H9 (cell line): ENCODE measurements around the gene CCSER1. TPM values are rescaled to one million over a fixed set of nuclear protein-coding genes. Genes with fewer than 3 reads are reported as not detected.

Experiments used
- DNase-seq: peaks from one replicate; pipeline ENCODE4 v3.0.0-alpha.2; 2017
- H2AFZ ChIP-seq: one replicate; pipeline ENCODE4 v1.6.1; 2013; ENCODE audit warnings: mild to moderate bottlenecking, low read length, control low read depth, moderate library complexity
- H2AK5ac ChIP-seq: 2 replicates; pipeline ENCODE4 v1.6.1; 2013; ENCODE audit warnings: low read length, control low read depth, mixed read lengths; ENCODE audit not compliant: insufficient read length
- H2BK120ac ChIP-seq: one replicate; pipeline ENCODE4 v1.6.1; 2013; ENCODE audit warnings: low read depth, mild to moderate bottlenecking, low read length, control low read depth, inconsistent platforms; ENCODE audit not compliant: poor library complexity, severe bottlenecking
- H2BK12ac ChIP-seq: 2 replicates; pipeline ENCODE4 v1.6.1; 2013; ENCODE audit warnings: low read length, control low read depth, mixed read lengths, low read depth; ENCODE audit not compliant: insufficient read length
- H2BK15ac ChIP-seq: 2 replicates; pipeline ENCODE4 v1.6.1; 2013; ENCODE audit warnings: low read depth, low read length, control low read depth
- H2BK20ac ChIP-seq: one replicate; pipeline ENCODE4 v1.6.1; 2013; ENCODE audit warnings: low read depth, mild to moderate bottlenecking, low read length, control low read depth, inconsistent platforms; ENCODE audit not compliant: poor library complexity, severe bottlenecking
- H2BK5ac ChIP-seq: 2 replicates; pipeline ENCODE4 v1.6.1; 2013; ENCODE audit warnings: low read length, control low read depth, mixed read lengths; ENCODE audit not compliant: insufficient read length
- H3K14ac ChIP-seq: 2 replicates; pipeline ENCODE4 v1.6.1; 2013; ENCODE audit warnings: low read length, control low read depth; ENCODE audit not compliant: insufficient read depth
- H3K18ac ChIP-seq: 2 replicates; pipeline ENCODE4 v1.6.1; 2013; ENCODE audit warnings: low read depth, mild to moderate bottlenecking, mixed read lengths, low read length, control low read depth; ENCODE audit not compliant: insufficient read length
- H3K23ac ChIP-seq: 2 replicates; pipeline ENCODE4 v1.6.1; 2013; ENCODE audit warnings: low read length, control low read depth, mixed read lengths, low read depth; ENCODE audit not compliant: insufficient read length
- H3K23me2 ChIP-seq: 2 replicates; pipeline ENCODE4 v1.6.1; 2013; ENCODE audit warnings: low read depth, mild to moderate bottlenecking, mixed read lengths, low read length, control low read depth; ENCODE audit not compliant: insufficient read length, poor library complexity, severe bottlenecking
- H3K27ac ChIP-seq: 2 replicates; pipeline ENCODE4 v1.5.1; 2013; ENCODE audit warnings: low read length, control low read depth, mixed read lengths, low read depth; ENCODE audit not compliant: insufficient read length
- H3K27me3 ChIP-seq: 2 replicates; pipeline ENCODE4 v1.6.1; 2013; ENCODE audit warnings: low read length, control low read depth, inconsistent platforms; ENCODE audit not compliant: insufficient read depth
- H3K4ac ChIP-seq: 2 replicates; pipeline ENCODE4 v1.6.1; 2013; ENCODE audit warnings: low read depth, mild to moderate bottlenecking, control low read depth, inconsistent platforms, low read length, moderate library complexity
- H3K4me1 ChIP-seq: 2 replicates; pipeline ENCODE4 v1.6.1; 2013; ENCODE audit warnings: low read length, control low read depth, inconsistent platforms; ENCODE audit not compliant: insufficient read depth
- H3K4me2 ChIP-seq: 2 replicates; pipeline ENCODE4 v1.6.1; 2013; ENCODE audit warnings: low read length, control low read depth, mixed read lengths; ENCODE audit not compliant: insufficient read length, insufficient read depth
- H3K56ac ChIP-seq: 2 replicates; pipeline ENCODE4 v1.6.1; 2013; ENCODE audit warnings: low read depth, mild to moderate bottlenecking, mixed read lengths, low read length, control low read depth; ENCODE audit not compliant: insufficient read length
- H3K79me1 ChIP-seq: 2 replicates; pipeline ENCODE4 v1.6.1; 2013; ENCODE audit warnings: low read depth, mild to moderate bottlenecking, moderate library complexity, low read length, control low read depth, inconsistent platforms; ENCODE audit not compliant: insufficient read depth, poor library complexity, severe bottlenecking
- H3K79me2 ChIP-seq: 2 replicates; pipeline ENCODE4 v1.6.1; 2013; ENCODE audit warnings: low read length, control low read depth, inconsistent platforms; ENCODE audit not compliant: insufficient read depth
- H3K9ac ChIP-seq: 2 replicates; pipeline ENCODE4 v1.6.1; 2013; ENCODE audit warnings: low read length, control low read depth, mixed read lengths; ENCODE audit not compliant: insufficient read length; ENCODE audit errors: extremely low read depth
- H3K9me3 ChIP-seq: one replicate; pipeline ENCODE4 v1.6.1; 2013; ENCODE audit warnings: low read depth, low read length, inconsistent platforms; ENCODE audit not compliant: control insufficient read depth
- H3T11ph ChIP-seq: one replicate; pipeline ENCODE4 v1.6.1; 2013; ENCODE audit warnings: mild to moderate bottlenecking, low read length, control low read depth, inconsistent platforms
- H4K20me1 ChIP-seq: one replicate; pipeline ENCODE4 v1.6.1; 2013; ENCODE audit not compliant: control insufficient read depth, insufficient read length, insufficient read depth
- H4K5ac ChIP-seq: 2 replicates; pipeline ENCODE4 v1.6.1; 2013; ENCODE audit warnings: low read depth, mild to moderate bottlenecking, mixed read lengths, low read length, control low read depth; ENCODE audit not compliant: insufficient read length
- H4K8ac ChIP-seq: replicated peaks from 2 replicates; pipeline ENCODE4 v1.6.1; 2013; ENCODE audit warnings: low read length, control low read depth, mixed read lengths, low read depth; ENCODE audit not compliant: insufficient read length
- H4K91ac ChIP-seq: 2 replicates; pipeline ENCODE4 v1.6.1; 2013; ENCODE audit warnings: low read depth, mild to moderate bottlenecking, moderate library complexity, mixed read lengths, low read length, control low read depth; ENCODE audit not compliant: insufficient read length
- H3K27ac Mint-ChIP-seq, 3 experiments: 2 replicates in 2 of 3; 3 replicates in 1 of 3; pipeline ENCODE4 v1.8.0; 2020 to 2021; ENCODE audit warnings: mixed read lengths in 3 of 3, mild to moderate bottlenecking in 1 of 3, moderate library complexity in 1 of 3
- H3K27me3 Mint-ChIP-seq: 2 replicates; pipeline ENCODE4 v1.8.0; 2021; ENCODE audit warnings: low read depth, mild to moderate bottlenecking, moderate library complexity, mixed read lengths
- H3K36me3 Mint-ChIP-seq, 3 experiments: 2 replicates in 2 of 3; 3 replicates in 1 of 3; pipeline ENCODE4 v1.8.0; 2020 to 2021; ENCODE audit warnings: low read depth in 3 of 3, mixed read lengths in 3 of 3; ENCODE audit not compliant: insufficient read depth in 1 of 3
- H3K4me1 Mint-ChIP-seq, 2 experiments: 2 replicates each; pipeline ENCODE4 v1.8.0; 2020; ENCODE audit warnings: mixed read lengths in 2 of 2
- H3K4me3 Mint-ChIP-seq, 2 experiments: 2 replicates in 1 of 2; 3 replicates in 1 of 2; pipeline ENCODE4 v1.8.0; 2020 to 2021; ENCODE audit warnings: mild to moderate bottlenecking in 2 of 2, mixed read lengths in 2 of 2, moderate library complexity in 1 of 2
- H3K9me3 Mint-ChIP-seq, 2 experiments: 2 replicates in 1 of 2; 3 replicates in 1 of 2; pipeline ENCODE4 v1.8.0; 2020; ENCODE audit warnings: mild to moderate bottlenecking in 2 of 2, mixed read lengths in 2 of 2, moderate library complexity in 1 of 2
- WGBS: extraction: QIAGEN DNeasy Blood & Tissue Kit; methylation state at CpG from one replicate; pipeline ENCODE4 v1.1.7; 2013; ENCODE audit warnings: missing lambda C conversion rate, low lambda C conversion rate, mixed read lengths; ENCODE audit not compliant: insufficient read length; ENCODE audit errors: extremely low coverage; 5-methylcytosine and 5-hydroxymethylcytosine counted together
- total RNA-seq: library from RNA; stranded (reverse); gene quantifications from 2 replicates; pipeline ENCODE4 v1.2.1, GENCODE V29; 2021
- TF ChIP-seq, protein P1 (sequence below): fragments of 200-600 bp; sonication (generic); conservative IDR thresholded peaks from 3 replicates; pipeline ENCODE4 v1.8.0; 2021; ENCODE audit warnings: antibody characterized with exemption, mild to moderate bottlenecking

The CCSER1 gene
- total RNA-seq, 1 experiment from 2014 or later, result 0.37 TPM

DNA sequence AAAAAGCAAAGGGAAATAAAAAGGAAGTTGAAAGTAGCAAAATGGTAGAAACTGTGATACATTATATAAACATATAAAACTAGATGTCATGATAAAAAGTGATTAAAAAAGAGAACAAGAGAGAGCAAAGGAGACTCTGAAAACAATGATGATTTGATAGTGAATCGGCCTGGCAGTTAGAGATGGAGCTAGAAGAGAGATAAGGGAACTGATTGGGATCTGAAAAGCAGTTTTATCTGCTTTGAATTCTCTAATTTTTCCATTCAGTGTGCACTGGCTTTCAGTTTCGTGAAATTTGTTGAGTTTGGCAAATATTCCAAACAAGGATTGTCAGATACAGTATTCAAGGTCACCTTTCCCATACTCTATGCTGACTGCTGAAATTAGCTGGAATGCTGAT lies 21.9 kb upstream of the CCSER1 start:
- Mint-ChIP-seq H3K4me1 (peaks cover 5 to 9% of the 10 kb centered on the region in 2 experiments; a peak in 3 of 4 replicates), H3K4me3 (no peak overlapping the region), H3K36me3 (no peaks in the 10 kb centered on the region), H3K27me3 (no peaks in the 10 kb centered on the region), H3K9me3 (no peaks in the 10 kb centered on the region), H3K27ac (no peak overlapping the region)
- H3K9me3 ChIP-seq, result no peaks in the 10 kb centered on the region
- no peak for DNase-seq
- H2BK12ac ChIP-seq, result no peak overlapping the region
- H3K27me3 ChIP-seq, result no peaks in the 10 kb centered on the region
- no peaks in the 10 kb centered on the region for H3K79me2 ChIP-seq
- no peak overlapping the region for H3K4ac ChIP-seq
- H2AFZ ChIP-seq, result no peak overlapping the region
- H3K23ac ChIP-seq, result no peak overlapping the region
- no peak overlapping the region for H4K91ac ChIP-seq
- H4K8ac ChIP-seq, result no peak overlapping the region
- no peak overlapping the region for H2AK5ac ChIP-seq
- no CpG with 5 or more reads among the region's 2 CpGs for WGBS
- H4K5ac ChIP-seq, result no peak overlapping the region
- H3K56ac ChIP-seq, result no peak overlapping the region
- H3K14ac ChIP-seq, result no peak overlapping the region
- no peak overlapping the region for H2BK15ac ChIP-seq
- H2BK20ac ChIP-seq, result no peak overlapping the region
- H3K4me2 ChIP-seq, result no peak overlapping the region
- no peak overlapping the region for H3K18ac ChIP-seq
- no peaks in the 10 kb centered on the region for H3K23me2 ChIP-seq
- TF ChIP-seq, protein P1, sequence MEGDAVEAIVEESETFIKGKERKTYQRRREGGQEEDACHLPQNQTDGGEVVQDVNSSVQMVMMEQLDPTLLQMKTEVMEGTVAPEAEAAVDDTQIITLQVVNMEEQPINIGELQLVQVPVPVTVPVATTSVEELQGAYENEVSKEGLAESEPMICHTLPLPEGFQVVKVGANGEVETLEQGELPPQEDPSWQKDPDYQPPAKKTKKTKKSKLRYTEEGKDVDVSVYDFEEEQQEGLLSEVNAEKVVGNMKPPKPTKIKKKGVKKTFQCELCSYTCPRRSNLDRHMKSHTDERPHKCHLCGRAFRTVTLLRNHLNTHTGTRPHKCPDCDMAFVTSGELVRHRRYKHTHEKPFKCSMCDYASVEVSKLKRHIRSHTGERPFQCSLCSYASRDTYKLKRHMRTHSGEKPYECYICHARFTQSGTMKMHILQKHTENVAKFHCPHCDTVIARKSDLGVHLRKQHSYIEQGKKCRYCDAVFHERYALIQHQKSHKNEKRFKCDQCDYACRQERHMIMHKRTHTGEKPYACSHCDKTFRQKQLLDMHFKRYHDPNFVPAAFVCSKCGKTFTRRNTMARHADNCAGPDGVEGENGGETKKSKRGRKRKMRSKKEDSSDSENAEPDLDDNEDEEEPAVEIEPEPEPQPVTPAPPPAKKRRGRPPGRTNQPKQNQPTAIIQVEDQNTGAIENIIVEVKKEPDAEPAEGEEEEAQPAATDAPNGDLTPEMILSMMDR, result no peak
- H2BK5ac ChIP-seq, result no peak overlapping the region
- no peaks in the 10 kb centered on the region for H4K20me1 ChIP-seq
- H3K4me1 ChIP-seq, result no peaks in the 10 kb centered on the region
- no peak overlapping the region for H2BK120ac ChIP-seq
- no peak overlapping the region for H3K9ac ChIP-seq
- H3T11ph ChIP-seq, result no peak overlapping the region
- no peak overlapping the region for H3K27ac ChIP-seq
- no peaks in the 10 kb centered on the region for H3K79me1 ChIP-seq
